ENCODE data around the gene AKAP8. TPM values are rescaled to one million over a fixed set of nuclear protein-coding genes. Genes with fewer than 3 reads are reported as not detected.

AKAP8 gene
- total and polyA plus RNA-seq, 9 donors = 13.6 to 53.3 (median 34.2) TPM

DNA sequence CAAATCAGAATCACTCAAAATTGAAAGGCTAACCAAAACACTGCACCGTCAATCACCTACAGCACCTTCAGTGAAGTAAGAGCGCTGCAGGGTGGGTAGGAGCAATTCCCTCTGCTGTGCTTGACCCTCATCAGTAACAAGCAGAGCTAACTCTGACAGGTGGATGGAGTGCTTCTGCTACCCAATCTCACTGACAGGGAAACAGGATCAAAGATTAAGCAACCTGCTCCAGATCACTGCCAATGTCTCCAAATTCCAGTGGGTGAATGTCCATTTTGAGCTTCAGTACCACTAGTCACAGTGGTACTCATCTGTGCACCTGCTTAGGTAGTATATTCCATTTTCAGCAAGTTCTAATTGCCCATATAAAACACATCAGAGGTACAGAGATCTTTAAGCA lies 72.4 kb downstream of the AKAP8 start:
- Histone ChIP-seq H3K4me3 (no peak overlapping the region), H3K36me3 (no peaks in the 10 kb centered on the region), H3K9me3 (no peaks in the 10 kb centered on the region), H3K27ac (no peak overlapping the region), H3K4me1 (ENCODE audit: insufficient read depth) (peaks cover 22% of the 10 kb centered on the region), H3K27me3 (no peaks in the 10 kb centered on the region)
- intact Hi-C loops (cut with DNase I) = no loop called here
- TF ChIP-seq, protein P1, sequence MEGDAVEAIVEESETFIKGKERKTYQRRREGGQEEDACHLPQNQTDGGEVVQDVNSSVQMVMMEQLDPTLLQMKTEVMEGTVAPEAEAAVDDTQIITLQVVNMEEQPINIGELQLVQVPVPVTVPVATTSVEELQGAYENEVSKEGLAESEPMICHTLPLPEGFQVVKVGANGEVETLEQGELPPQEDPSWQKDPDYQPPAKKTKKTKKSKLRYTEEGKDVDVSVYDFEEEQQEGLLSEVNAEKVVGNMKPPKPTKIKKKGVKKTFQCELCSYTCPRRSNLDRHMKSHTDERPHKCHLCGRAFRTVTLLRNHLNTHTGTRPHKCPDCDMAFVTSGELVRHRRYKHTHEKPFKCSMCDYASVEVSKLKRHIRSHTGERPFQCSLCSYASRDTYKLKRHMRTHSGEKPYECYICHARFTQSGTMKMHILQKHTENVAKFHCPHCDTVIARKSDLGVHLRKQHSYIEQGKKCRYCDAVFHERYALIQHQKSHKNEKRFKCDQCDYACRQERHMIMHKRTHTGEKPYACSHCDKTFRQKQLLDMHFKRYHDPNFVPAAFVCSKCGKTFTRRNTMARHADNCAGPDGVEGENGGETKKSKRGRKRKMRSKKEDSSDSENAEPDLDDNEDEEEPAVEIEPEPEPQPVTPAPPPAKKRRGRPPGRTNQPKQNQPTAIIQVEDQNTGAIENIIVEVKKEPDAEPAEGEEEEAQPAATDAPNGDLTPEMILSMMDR (IDR thresholded peaks at IDR 0.05) = no peak
- TF ChIP-seq EP300 (IDR thresholded peaks at IDR 0.05) = no peak
- TF ChIP-seq POLR2A (IDR thresholded peaks at IDR 0.05) = no peak
- DNase-seq = no peak
- WGBS, 3 donors = 94 to 100% (median 97%) methylated on average over 2 of the region's 2 CpGs

DNA sequence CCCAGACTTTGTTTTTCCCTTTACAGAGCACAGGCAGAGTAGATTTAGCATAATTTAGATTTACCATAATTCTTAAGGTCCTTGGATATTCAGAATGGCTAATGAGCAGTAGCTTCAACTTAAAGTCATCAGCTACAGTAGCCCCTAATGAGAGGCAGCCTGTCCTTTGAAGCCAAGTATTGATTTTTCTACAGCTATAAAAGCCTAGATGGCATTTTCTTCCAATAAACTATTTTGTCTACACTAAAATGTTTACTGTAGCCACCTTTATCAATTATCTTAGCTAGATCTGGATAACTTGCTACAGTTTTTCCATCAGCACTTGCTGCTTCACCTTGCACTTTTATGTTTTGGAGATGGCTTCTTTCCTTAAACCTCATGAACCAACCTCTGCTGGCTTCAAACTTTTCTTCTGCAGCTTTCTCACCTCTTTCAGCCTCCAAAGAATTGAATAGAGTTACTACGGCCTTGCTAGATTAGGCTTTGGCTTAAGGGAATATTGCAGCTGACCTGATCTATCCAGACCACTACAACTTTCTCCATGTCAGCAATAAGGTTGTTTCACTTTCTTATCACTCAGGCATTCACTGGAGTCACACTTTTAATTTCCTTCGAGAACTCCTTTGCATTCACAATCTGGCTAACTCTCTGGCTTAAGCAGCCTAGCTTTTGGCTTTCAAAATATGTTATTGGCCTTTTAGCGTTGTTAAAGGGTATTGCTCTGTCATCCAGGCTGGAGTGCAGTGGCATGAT lies 73.8 kb downstream of the AKAP8 start:
- H3K4me1 ChIP-seq (ENCODE audit: insufficient read depth) = peaks cover 22% of the 10 kb centered on the region
- H3K36me3 ChIP-seq = no peaks in the 10 kb centered on the region
- no peak for DNase-seq
- 58 to 62% (median 60%) methylated on average over 3 of the region's 3 CpGs for WGBS, 3 donors
- no peak overlapping the region for H3K27ac ChIP-seq
- H3K27me3 ChIP-seq = no peaks in the 10 kb centered on the region
- no peaks in the 10 kb centered on the region for H3K9me3 ChIP-seq
- intact Hi-C loops (cut with DNase I) = no loop called here
- H3K4me3 ChIP-seq = no peak overlapping the region
- no peak for TF ChIP-seq EP300 (IDR thresholded peaks at IDR 0.05)
- TF ChIP-seq, protein P1 (IDR thresholded peaks at IDR 0.05) = no peak
- TF ChIP-seq POLR2A (IDR thresholded peaks at IDR 0.05) = no peak

DNA sequence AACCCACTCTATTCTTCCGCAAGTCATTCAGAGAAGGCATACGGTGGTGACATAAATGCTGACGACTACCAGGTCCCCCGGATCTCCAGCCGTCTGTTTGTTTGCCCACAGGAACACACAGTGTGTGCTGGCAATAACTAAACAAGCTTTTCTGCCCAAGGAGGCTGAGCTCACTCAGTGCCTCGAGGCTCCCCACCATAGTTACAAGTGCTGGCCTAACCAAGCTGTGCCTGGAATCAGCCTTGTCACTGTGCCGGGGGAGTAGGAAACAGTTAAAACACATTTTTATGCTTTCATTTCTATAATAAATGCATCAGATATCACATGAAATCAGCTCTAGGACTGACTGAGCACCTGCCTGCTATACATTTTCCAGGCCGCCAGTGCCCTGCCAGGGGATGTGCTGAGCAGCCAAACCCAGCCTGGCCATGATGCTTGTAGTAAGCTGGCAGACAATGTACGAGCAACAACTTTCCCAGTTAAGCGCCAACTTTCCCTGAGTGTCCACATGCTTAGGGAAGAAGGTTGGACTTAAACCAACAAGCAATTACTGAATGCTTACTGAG lies 75.4 kb downstream of the AKAP8 start:
- no peak for DNase-seq
- Histone ChIP-seq H3K9me3 (no peaks in the 10 kb centered on the region), H3K36me3 (no peaks in the 10 kb centered on the region), H3K27ac (no peak overlapping the region), H3K4me3 (no peak overlapping the region), H3K4me1 (ENCODE audit: insufficient read depth) (peaks cover 28% of the 10 kb centered on the region), H3K27me3 (no peaks in the 10 kb centered on the region)
- 63 to 65% (median 64%) methylated on average over 10 of the region's 10 CpGs for WGBS, 3 donors
- intact Hi-C loops (cut with DNase I) = no loop called here
- TF ChIP-seq, protein P1 (IDR thresholded peaks at IDR 0.05) = no peak
- TF ChIP-seq POLR2A (IDR thresholded peaks at IDR 0.05) (no peak), EP300 (IDR thresholded peaks at IDR 0.05) (no peak)

Small RNAs within 50 kb of the gene (small RNA-seq; reads per million reads assigned to genes)
- not detected for gene AC005776.1

Other genes with a start within 250 kb of the AKAP8 start
- gene NOTCH3, start 178.8 kb downstream of the AKAP8 start, total RNA-seq = 10 to 100 TPM in 5 of 7 donors, 1 to 10 TPM in 2; 6.1 to 47.6 (median 17.9) TPM
- gene NOTCH3, start 178.8 kb downstream of the AKAP8 start, polyA plus RNA-seq = 10 to 100 TPM; 17.9 to 23.5 TPM
- gene EPHX3, start 147.3 kb downstream of the AKAP8 start, total RNA-seq = under 1 TPM in 6 of 7 donors, not detected in 1; 0.24 to 0.89 (median 0.49) TPM
- gene EPHX3, start 147.3 kb downstream of the AKAP8 start, polyA plus RNA-seq = under 1 TPM; 0.30 to 0.67 TPM
- 100 to 1,000 TPM in 4 of 7 donors, 10 to 100 TPM in 3; 19.6 to 127 (median 100) TPM for gene BRD4, start 47.2 kb downstream of the AKAP8 start, total RNA-seq
- 10 to 100 TPM; 30.1 to 31.0 TPM for gene BRD4, start 47.2 kb downstream of the AKAP8 start, polyA plus RNA-seq
- gene AKAP8L, start 39.2 kb upstream of the AKAP8 start, total RNA-seq = 100 to 1,000 TPM in 3 of 7 donors, 10 to 100 TPM in 4; 85.9 to 121 (median 93.2) TPM
- gene AKAP8L, start 39.2 kb upstream of the AKAP8 start, polyA plus RNA-seq = 10 to 100 TPM; 70.3 to 78.5 TPM
- gene WIZ, start 70.2 kb upstream of the AKAP8 start, total RNA-seq = 10 to 100 TPM; 21.0 to 46.5 (median 41.7) TPM
- gene WIZ, start 70.2 kb upstream of the AKAP8 start, polyA plus RNA-seq = 10 to 100 TPM in 1 of 2 donors, 1 to 10 TPM in 1; 4.8 to 24.7 TPM
- 1 to 10 TPM in 5 of 7 donors, under 1 TPM in 2; 0.61 to 2.6 (median 1.4) TPM for gene RASAL3, start 84.8 kb upstream of the AKAP8 start, total RNA-seq
- 1 to 10 TPM in 1 of 2 donors, under 1 TPM in 1; 0.63 to 1.5 TPM for gene RASAL3, start 84.8 kb upstream of the AKAP8 start, polyA plus RNA-seq
- under 1 TPM in 1 of 7 donors, not detected in 6; 0.28 TPM for gene PGLYRP2, start 99.7 kb upstream of the AKAP8 start, total RNA-seq
- gene PGLYRP2, start 99.7 kb upstream of the AKAP8 start, polyA plus RNA-seq = not detected
- gene CYP4F22, start 128.7 kb upstream of the AKAP8 start, total RNA-seq = under 1 TPM in 2 of 7 donors, not detected in 5; 0.08 to 0.13 TPM
- under 1 TPM in 1 of 2 donors, not detected in 1; 0.13 TPM for gene CYP4F22, start 128.7 kb upstream of the AKAP8 start, polyA plus RNA-seq
- 1 to 10 TPM in 1 of 7 donors, not detected in 6; 1.1 TPM for gene CYP4F8, start 235.4 kb upstream of the AKAP8 start, total RNA-seq
- not detected for gene CYP4F8, start 235.4 kb upstream of the AKAP8 start, polyA plus RNA-seq

Measured in ovary (tissue), 9 donors.